ENCODE results near the gene JAZF1. TPM values are rescaled to one million over a fixed set of nuclear protein-coding genes. Genes with fewer than 3 reads are reported as not detected.

Gene JAZF1
- total RNA-seq, 1 experiment from 2014 or later: 3.4 TPM

GRCh38 chr7:27947586-27948278, 232.9 kb downstream of the JAZF1 start:
- no peak overlapping the region for H2AFZ ChIP-seq (ENCODE audit: low read depth, low read length, poor library complexity, severe bottlenecking)
- no peaks in the 10 kb centered on the region for H3K9me3 ChIP-seq (ENCODE audit: control insufficient read depth in 1 of 2, insufficient read depth in 1 of 2, low read depth in 1 of 2, low read length in 2 of 2)
- POLR2A ChIA-PET: no interaction called here
- H3K4me2 ChIP-seq (ENCODE audit: low read length): no peak overlapping the region
- TF ChIP-seq ZFX (IDR thresholded peaks at IDR 0.05): no peak
- no peak for TF ChIP-seq EZH2phosphoT487 (IDR thresholded peaks at IDR 0.05; ENCODE audit: borderline replicate concordance)
- no peak for TF ChIP-seq MAX (IDR thresholded peaks at IDR 0.05)
- TF ChIP-seq CTCF (IDR thresholded peaks at IDR 0.05 in 2 of 3, conservative IDR thresholded peaks at IDR 0.05 in 1 of 3; ENCODE audit: borderline replicate concordance in 1 of 3, insufficient read depth in 1 of 3, low read depth in 2 of 3, low read length in 2 of 3): no peak
- RAD21 ChIA-PET (ENCODE audit: low non-redundant PET in 1 of 2, low total read pairs in 2 of 2, uncharacterized antibody in 2 of 2, unreplicated experiment in 2 of 2): no interaction called here
- no peaks in the 10 kb centered on the region for H3K79me2 ChIP-seq (ENCODE audit: insufficient read depth, low read length)
- ATAC-seq (no peak), DNase-seq (ENCODE audit: low read depth, low spot score) (no peak)
- H3K4me1 ChIP-seq (ENCODE audit: control insufficient read depth in 1 of 2, insufficient read depth in 2 of 2, low read length in 2 of 2): no peaks in the 10 kb centered on the region
- H3K36me3 ChIP-seq (ENCODE audit: control insufficient read depth in 1 of 2, insufficient read depth in 2 of 2, low read length in 2 of 2): no peaks in the 10 kb centered on the region
- H3K27ac ChIP-seq (ENCODE audit: low read depth, low read length): no peak overlapping the region
- intact Hi-C loops (cut with micrococcal nuclease): no loop called here
- no peaks in the 10 kb centered on the region for H3K9me2 ChIP-seq (ENCODE audit: insufficient read depth)
- H3K27me3 ChIP-seq (ENCODE audit: insufficient read depth, low read length): no peaks in the 10 kb centered on the region
- H4K20me1 ChIP-seq (ENCODE audit: insufficient read depth): no peaks in the 10 kb centered on the region
- CTCF ChIA-PET: no interaction called here
- BruUV-seq (replicated peaks): no TSS peak
- H3K9ac ChIP-seq (ENCODE audit: low read length): no peak overlapping the region
- no peak overlapping the region for H3K4me3 ChIP-seq (replicated peaks in 1 of 2; ENCODE audit: low read depth in 1 of 2, low read length in 2 of 2)

GRCh38 chr7:27946351-27946750, 234.2 kb downstream of the JAZF1 start:
- Histone ChIP-seq H3K36me3 (ENCODE audit: control insufficient read depth in 1 of 2, insufficient read depth in 2 of 2, low read length in 2 of 2) (no peaks in the 10 kb centered on the region), H3K4me3 (replicated peaks in 1 of 2; ENCODE audit: low read depth in 1 of 2, low read length in 2 of 2) (no peak overlapping the region), H3K9me2 (ENCODE audit: insufficient read depth) (no peaks in the 10 kb centered on the region), H3K9me3 (ENCODE audit: control insufficient read depth in 1 of 2, insufficient read depth in 1 of 2, low read depth in 1 of 2, low read length in 2 of 2) (no peaks in the 10 kb centered on the region), H3K79me2 (ENCODE audit: insufficient read depth, low read length) (no peaks in the 10 kb centered on the region), H3K9ac (ENCODE audit: low read length) (no peak overlapping the region), H2AFZ (ENCODE audit: low read depth, low read length, poor library complexity, severe bottlenecking) (no peak overlapping the region), H4K20me1 (ENCODE audit: insufficient read depth) (no peaks in the 10 kb centered on the region), H3K27me3 (ENCODE audit: insufficient read depth, low read length) (no peaks in the 10 kb centered on the region), H3K4me2 (ENCODE audit: low read length) (no peak overlapping the region), H3K27ac (ENCODE audit: low read depth, low read length) (no peak overlapping the region), H3K4me1 (ENCODE audit: control insufficient read depth in 1 of 2, insufficient read depth in 2 of 2, low read length in 2 of 2) (no peaks in the 10 kb centered on the region)
- CTCF ChIA-PET: no interaction called here
- DNase-seq (ENCODE audit: low read depth, low spot score): no peak
- TF ChIP-seq SP1 (IDR thresholded peaks at IDR 0.05; ENCODE audit: low read depth): no peak
- POLR2A ChIA-PET: no interaction called here
- no peak for ATAC-seq
- no TSS peak for BruUV-seq (replicated peaks)
- intact Hi-C loops (cut with micrococcal nuclease): no loop called here
- RAD21 ChIA-PET (ENCODE audit: low non-redundant PET in 1 of 2, low total read pairs in 2 of 2, uncharacterized antibody in 2 of 2, unreplicated experiment in 2 of 2): no interaction called here
